Activated CD8-positive, alpha-beta T cell treated with anti-CD3 and anti-CD28 coated beads, Interleukin-2, amount 10 ng/mL, durations not matched to agents 7 days and 5 days (primary cell): ENCODE data around the gene CCDC50. TPM values are rescaled to one million over a fixed set of nuclear protein-coding genes. Genes with fewer than 3 reads are reported as not detected.

ENCODE experiments used
- ATAC-seq: fragments of 150-1000 bp; cut with Tn5 transposase; one replicate; pipeline ENCODE4 v1.10.0; 2021; ENCODE audit warnings: moderate library complexity
- CTCF ChIA-PET: fragments of 350-600 bp; sonication (Branson Sonifier 250); formaldehyde crosslinking; loops from one replicate; lab custom pipeline; 2021; ENCODE audit warnings: antibody characterized with exemption; lab: Charles Lee
- POLR2A ChIA-PET: fragments of 350-600 bp; sonication (Branson Sonifier 250); formaldehyde crosslinking; loops from one replicate; lab custom pipeline; 2021; ENCODE audit warnings: antibody characterized with exemption; lab: Charles Lee
- DNase-seq: peaks from one replicate; pipeline ENCODE4 v3.0.0-alpha.2; 2020
- H3K27ac Mint-ChIP-seq: one replicate; pipeline ENCODE4 v1.8.0; 2021; ENCODE audit warnings: mild to moderate bottlenecking, mixed read lengths
- H3K27me3 Mint-ChIP-seq: one replicate; pipeline ENCODE4 v1.8.0; 2021; ENCODE audit warnings: low read depth, mixed read lengths
- H3K36me3 Mint-ChIP-seq: one replicate; pipeline ENCODE4 v1.8.0; 2021; ENCODE audit warnings: low read depth, mixed read lengths
- H3K4me1 Mint-ChIP-seq: one replicate; pipeline ENCODE4 v1.8.0; 2021; ENCODE audit warnings: low read depth, mixed read lengths
- H3K4me3 Mint-ChIP-seq: one replicate; pipeline ENCODE4 v1.8.0; 2021; ENCODE audit warnings: mild to moderate bottlenecking, mixed read lengths
- H3K9me3 Mint-ChIP-seq: one replicate; pipeline ENCODE4 v1.8.0; 2022; ENCODE audit warnings: mixed read lengths; ENCODE audit not compliant: insufficient read depth
- total RNA-seq, 2 experiments: library from RNA; stranded (reverse); gene quantifications; one replicate each; pipeline ENCODE4 v1.2.3, GENCODE V29; 2021

The CCDC50 gene
- total RNA-seq, 2 experiments from 2014 or later, result 7.6 to 9.3 TPM

- no peak overlapping the region for H3K27ac Mint-ChIP-seq
- ATAC-seq (no peak), DNase-seq (no peak)
- ChIA-PET POLR2A (no interaction called here), CTCF (no interaction called here)
- H3K9me3 Mint-ChIP-seq, result no peaks in the 10 kb centered on the region
- H3K4me3 Mint-ChIP-seq, result no peak overlapping the region
- no peaks in the 10 kb centered on the region for H3K4me1 Mint-ChIP-seq
- H3K36me3 Mint-ChIP-seq, result no peaks in the 10 kb centered on the region
- no peaks in the 10 kb centered on the region for H3K27me3 Mint-ChIP-seq
These were observed 11.2 kb downstream of the CCDC50 start for GRCh38 chr3:191340351-191340750.

- Mint-ChIP-seq H3K9me3 (no peaks in the 10 kb centered on the region), H3K27me3 (no peaks in the 10 kb centered on the region), H3K36me3 (no peaks in the 10 kb centered on the region), H3K27ac (no peak overlapping the region), H3K4me1 (no peaks in the 10 kb centered on the region), H3K4me3 (no peak overlapping the region)
- no peak for ATAC-seq
- ChIA-PET POLR2A (no interaction called here), CTCF (no interaction called here)
- DNase-seq, result no peak
These were observed 11.8 kb downstream of the CCDC50 start for GRCh38 chr3:191340966-191341365.

GRCh38 chr3:191342006-191342405 lies 12.8 kb downstream of the CCDC50 start:
- H3K36me3 Mint-ChIP-seq, result no peaks in the 10 kb centered on the region
- H3K27me3 Mint-ChIP-seq, result no peaks in the 10 kb centered on the region
- DNase-seq, result no peak
- no peak overlapping the region for H3K4me3 Mint-ChIP-seq
- no peak overlapping the region for H3K27ac Mint-ChIP-seq
- H3K4me1 Mint-ChIP-seq, result no peaks in the 10 kb centered on the region
- ATAC-seq, result no peak
- ChIA-PET CTCF (no interaction called here), POLR2A (no interaction called here)
- no peaks in the 10 kb centered on the region for H3K9me3 Mint-ChIP-seq

- DNase-seq, result no peak
- no peak for ATAC-seq
- ChIA-PET POLR2A (no interaction called here), CTCF (no interaction called here)
- no peaks in the 10 kb centered on the region for H3K27me3 Mint-ChIP-seq
- no peak overlapping the region for H3K27ac Mint-ChIP-seq
- no peak overlapping the region for H3K4me3 Mint-ChIP-seq
- no peaks in the 10 kb centered on the region for H3K36me3 Mint-ChIP-seq
- H3K4me1 Mint-ChIP-seq, result no peaks in the 10 kb centered on the region
- H3K9me3 Mint-ChIP-seq, result no peaks in the 10 kb centered on the region
These were observed 13.2 kb downstream of the CCDC50 start for GRCh38 chr3:191342411-191342810.

GRCh38 chr3:191343115-191343514 lies 13.9 kb downstream of the CCDC50 start:
- Mint-ChIP-seq H3K36me3 (no peaks in the 10 kb centered on the region), H3K4me1 (no peaks in the 10 kb centered on the region), H3K4me3 (no peak overlapping the region), H3K9me3 (no peaks in the 10 kb centered on the region), H3K27me3 (no peaks in the 10 kb centered on the region), H3K27ac (no peak overlapping the region)
- POLR2A ChIA-PET, result no interaction called here
- ATAC-seq (no peak), DNase-seq (no peak)
- CTCF ChIA-PET, result no interaction called here

- Mint-ChIP-seq H3K27me3 (no peaks in the 10 kb centered on the region), H3K4me3 (no peak overlapping the region), H3K9me3 (no peaks in the 10 kb centered on the region), H3K27ac (no peak overlapping the region), H3K36me3 (no peaks in the 10 kb centered on the region), H3K4me1 (no peaks in the 10 kb centered on the region)
- ChIA-PET CTCF (no interaction called here), POLR2A (no interaction called here)
- ATAC-seq, result no peak
- DNase-seq, result no peak
These were observed 14.7 kb downstream of the CCDC50 start for GRCh38 chr3:191343913-191344312.

GRCh38 chr3:191345334-191345733 lies 16.1 kb downstream of the CCDC50 start:
- no peak for ATAC-seq
- Mint-ChIP-seq H3K27ac (no peak overlapping the region), H3K36me3 (no peaks in the 10 kb centered on the region), H3K9me3 (no peaks in the 10 kb centered on the region), H3K4me3 (no peak overlapping the region), H3K4me1 (no peaks in the 10 kb centered on the region), H3K27me3 (no peaks in the 10 kb centered on the region)
- ChIA-PET POLR2A (no interaction called here), CTCF (no interaction called here)
- DNase-seq, result no peak

- no peak for ATAC-seq
- no peaks in the 10 kb centered on the region for H3K4me1 Mint-ChIP-seq
These were observed 18.0 kb downstream of the CCDC50 start for GRCh38 chr3:191347228-191347627.

GRCh38 chr3:191348098-191348497 lies 18.9 kb downstream of the CCDC50 start:
- no peaks in the 10 kb centered on the region for H3K27me3 Mint-ChIP-seq
- no peaks in the 10 kb centered on the region for H3K9me3 Mint-ChIP-seq
- H3K4me3 Mint-ChIP-seq, result no peak overlapping the region
- no peaks in the 10 kb centered on the region for H3K4me1 Mint-ChIP-seq
- H3K36me3 Mint-ChIP-seq, result no peaks in the 10 kb centered on the region
- ATAC-seq, result no peak
- no peak for DNase-seq
- ChIA-PET POLR2A (no interaction called here), CTCF (no interaction called here)
- no peak overlapping the region for H3K27ac Mint-ChIP-seq

More at GRCh38 chr3:191347228-191347627, 18.0 kb downstream of the CCDC50 start:
- no peaks in the 10 kb centered on the region for H3K27me3 Mint-ChIP-seq
- no peak overlapping the region for H3K4me3 Mint-ChIP-seq
- DNase-seq, result no peak
- POLR2A ChIA-PET, result no interaction called here
- no peaks in the 10 kb centered on the region for H3K9me3 Mint-ChIP-seq
- H3K36me3 Mint-ChIP-seq, result no peaks in the 10 kb centered on the region
- H3K27ac Mint-ChIP-seq, result no peak overlapping the region
- CTCF ChIA-PET, result no interaction called here

GRCh38 chr3:191350396-191351090 lies 21.3 kb downstream of the CCDC50 start:
- ChIA-PET CTCF (no interaction called here), POLR2A (no interaction called here)
- no peaks in the 10 kb centered on the region for H3K4me1 Mint-ChIP-seq
- H3K27me3 Mint-ChIP-seq, result no peaks in the 10 kb centered on the region
- H3K4me3 Mint-ChIP-seq, result no peak overlapping the region
- no peak overlapping the region for H3K27ac Mint-ChIP-seq
- no peaks in the 10 kb centered on the region for H3K9me3 Mint-ChIP-seq
- no peak for ATAC-seq
- H3K36me3 Mint-ChIP-seq, result no peaks in the 10 kb centered on the region
- no peak for DNase-seq

- H3K36me3 Mint-ChIP-seq, result no peaks in the 10 kb centered on the region
- H3K27me3 Mint-ChIP-seq, result no peaks in the 10 kb centered on the region
- no peak overlapping the region for H3K4me3 Mint-ChIP-seq
- no peak for ATAC-seq
- no peak for DNase-seq
- ChIA-PET POLR2A (no interaction called here), CTCF (no interaction called here)
- no peak overlapping the region for H3K27ac Mint-ChIP-seq
- no peaks in the 10 kb centered on the region for H3K4me1 Mint-ChIP-seq
- no peaks in the 10 kb centered on the region for H3K9me3 Mint-ChIP-seq
These were observed 22.8 kb downstream of the CCDC50 start for GRCh38 chr3:191352014-191352413.

- CTCF ChIA-PET, result no interaction called here
- H3K27ac Mint-ChIP-seq, result no peak overlapping the region
These were observed 24.0 kb downstream of the CCDC50 start for GRCh38 chr3:191353022-191353777.

More at GRCh38 chr3:191353022-191353777, 24.0 kb downstream of the CCDC50 start:
- peaks cover under 1% of the 10 kb centered on the region for H3K4me1 Mint-ChIP-seq
- no peaks in the 10 kb centered on the region for H3K36me3 Mint-ChIP-seq
- DNase-seq (no peak), ATAC-seq (no peak)
- H3K9me3 Mint-ChIP-seq, result no peaks in the 10 kb centered on the region
- no peaks in the 10 kb centered on the region for H3K27me3 Mint-ChIP-seq
- no peak overlapping the region for H3K4me3 Mint-ChIP-seq
- POLR2A ChIA-PET, result no interaction called here
